KMS-11 (cell line): ENCODE results near the gene AFAP1L2.

ENCODE experiments used
- H2AFZ ChIP-seq: fragments of 200-600 bp; sonication (generic); 2 replicates; pipeline ENCODE4 v1.6.1; 2016; ENCODE audit warnings: antibody characterized with exemption, mixed run types, low read depth
- H3K27ac ChIP-seq: fragments of 200-600 bp; sonication (generic); 2 replicates; pipeline ENCODE4 v1.6.1; 2016; ENCODE audit warnings: mild to moderate bottlenecking, mixed run types
- H3K27me3 ChIP-seq: fragments of 200-600 bp; sonication (generic); 2 replicates; pipeline ENCODE4 v1.6.1; 2017; ENCODE audit warnings: mild to moderate bottlenecking, low read depth, mixed run types, moderate library complexity; ENCODE audit not compliant: insufficient read depth
- H3K36me3 ChIP-seq: fragments of 200-600 bp; sonication (generic); 2 replicates; pipeline ENCODE4 v1.6.1; 2017; ENCODE audit warnings: mild to moderate bottlenecking, mixed run types; ENCODE audit not compliant: insufficient read depth
- H3K4me1 ChIP-seq: fragments of 200-600 bp; sonication (generic); 2 replicates; pipeline ENCODE4 v1.6.1; 2016; ENCODE audit warnings: mild to moderate bottlenecking, low read depth, mixed run types; ENCODE audit not compliant: poor library complexity, severe bottlenecking
- H3K4me2 ChIP-seq: fragments of 200-600 bp; sonication (generic); 2 replicates; pipeline ENCODE4 v1.7.0; 2016; ENCODE audit warnings: mild to moderate bottlenecking, mixed run types
- H3K4me3 ChIP-seq: fragments of 200-600 bp; sonication (generic); IDR thresholded peaks from 2 replicates; pipeline ENCODE4 v1.6.1; 2017; ENCODE audit warnings: low read depth, low read length, mixed read lengths; ENCODE audit not compliant: insufficient read depth
- H3K79me2 ChIP-seq: fragments of 200-600 bp; sonication (generic); 2 replicates; pipeline ENCODE4 v1.6.1; 2016; ENCODE audit warnings: low read depth, mixed run types; ENCODE audit not compliant: insufficient read depth
- H3K9ac ChIP-seq: fragments of 200-600 bp; sonication (generic); 2 replicates; pipeline ENCODE4 v1.6.1; 2016; ENCODE audit warnings: mild to moderate bottlenecking, mixed run types
- H4K20me1 ChIP-seq: fragments of 200-600 bp; sonication (generic); 2 replicates; pipeline ENCODE4 v1.6.1; 2016; ENCODE audit warnings: mild to moderate bottlenecking, mixed run types; ENCODE audit not compliant: insufficient read depth
- TF ChIP-seq, protein P1 (sequence below): fragments of 200-600 bp; sonication (generic); conservative IDR thresholded peaks from 2 replicates; pipeline ENCODE4 v1.6.1; 2017; ENCODE audit warnings: low read depth, mild to moderate bottlenecking, antibody characterized with exemption, low read length, moderate library complexity, mixed read lengths

AFAP1L2 gene

DNA sequence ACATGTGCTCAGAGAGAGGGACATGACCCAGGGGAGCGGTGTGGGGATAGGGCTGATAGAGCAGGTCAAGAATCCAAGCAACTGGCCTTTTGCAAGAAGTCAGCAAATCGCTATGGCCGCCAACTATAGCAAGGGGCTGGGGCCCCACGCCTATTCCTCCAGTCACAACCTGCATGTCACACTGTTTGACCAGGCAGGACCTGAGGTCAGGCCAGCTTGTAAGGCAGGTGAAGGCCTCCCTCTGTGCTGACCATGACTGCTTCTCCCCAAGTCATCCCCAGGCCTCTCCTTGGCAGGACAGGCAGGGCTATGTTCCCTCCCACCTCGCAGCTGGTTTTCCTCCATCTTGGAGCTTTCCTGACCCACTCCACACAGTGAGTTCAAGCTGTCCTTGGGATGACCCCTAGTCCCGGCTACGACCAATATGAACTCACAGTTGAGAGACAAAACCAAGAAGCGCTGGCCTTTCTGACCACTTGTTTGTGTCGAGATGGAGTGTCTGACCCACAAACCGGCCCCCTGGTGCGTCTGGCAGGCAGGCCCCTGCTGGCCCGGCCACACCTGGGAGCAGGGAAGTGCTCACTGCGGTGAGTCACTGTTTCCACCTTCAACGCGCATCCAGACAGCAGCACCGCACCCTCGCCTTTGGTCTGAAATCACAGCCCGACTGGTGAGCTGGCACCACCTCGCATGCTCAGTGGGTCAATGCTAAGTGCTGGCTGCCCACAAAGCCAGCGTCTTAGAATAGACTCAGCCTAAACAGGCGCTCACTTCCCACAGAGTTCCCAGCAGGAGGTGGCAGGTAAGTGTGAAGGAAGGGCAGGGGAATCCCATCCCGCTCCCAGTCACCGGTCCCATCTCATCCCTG is 83.8 kb downstream of the AFAP1L2 start:
- Histone ChIP-seq H4K20me1 (no peaks in the 10 kb centered on the region), H3K9ac (no peak overlapping the region), H3K4me1 (no peaks in the 10 kb centered on the region), H3K27ac (no peak overlapping the region), H2AFZ (no peak overlapping the region), H3K4me2 (no peak overlapping the region), H3K79me2 (no peaks in the 10 kb centered on the region), H3K4me3 (no peak overlapping the region), H3K36me3 (no peaks in the 10 kb centered on the region), H3K27me3 (no peaks in the 10 kb centered on the region)
- TF ChIP-seq, protein P1, sequence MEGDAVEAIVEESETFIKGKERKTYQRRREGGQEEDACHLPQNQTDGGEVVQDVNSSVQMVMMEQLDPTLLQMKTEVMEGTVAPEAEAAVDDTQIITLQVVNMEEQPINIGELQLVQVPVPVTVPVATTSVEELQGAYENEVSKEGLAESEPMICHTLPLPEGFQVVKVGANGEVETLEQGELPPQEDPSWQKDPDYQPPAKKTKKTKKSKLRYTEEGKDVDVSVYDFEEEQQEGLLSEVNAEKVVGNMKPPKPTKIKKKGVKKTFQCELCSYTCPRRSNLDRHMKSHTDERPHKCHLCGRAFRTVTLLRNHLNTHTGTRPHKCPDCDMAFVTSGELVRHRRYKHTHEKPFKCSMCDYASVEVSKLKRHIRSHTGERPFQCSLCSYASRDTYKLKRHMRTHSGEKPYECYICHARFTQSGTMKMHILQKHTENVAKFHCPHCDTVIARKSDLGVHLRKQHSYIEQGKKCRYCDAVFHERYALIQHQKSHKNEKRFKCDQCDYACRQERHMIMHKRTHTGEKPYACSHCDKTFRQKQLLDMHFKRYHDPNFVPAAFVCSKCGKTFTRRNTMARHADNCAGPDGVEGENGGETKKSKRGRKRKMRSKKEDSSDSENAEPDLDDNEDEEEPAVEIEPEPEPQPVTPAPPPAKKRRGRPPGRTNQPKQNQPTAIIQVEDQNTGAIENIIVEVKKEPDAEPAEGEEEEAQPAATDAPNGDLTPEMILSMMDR: no peak

DNA sequence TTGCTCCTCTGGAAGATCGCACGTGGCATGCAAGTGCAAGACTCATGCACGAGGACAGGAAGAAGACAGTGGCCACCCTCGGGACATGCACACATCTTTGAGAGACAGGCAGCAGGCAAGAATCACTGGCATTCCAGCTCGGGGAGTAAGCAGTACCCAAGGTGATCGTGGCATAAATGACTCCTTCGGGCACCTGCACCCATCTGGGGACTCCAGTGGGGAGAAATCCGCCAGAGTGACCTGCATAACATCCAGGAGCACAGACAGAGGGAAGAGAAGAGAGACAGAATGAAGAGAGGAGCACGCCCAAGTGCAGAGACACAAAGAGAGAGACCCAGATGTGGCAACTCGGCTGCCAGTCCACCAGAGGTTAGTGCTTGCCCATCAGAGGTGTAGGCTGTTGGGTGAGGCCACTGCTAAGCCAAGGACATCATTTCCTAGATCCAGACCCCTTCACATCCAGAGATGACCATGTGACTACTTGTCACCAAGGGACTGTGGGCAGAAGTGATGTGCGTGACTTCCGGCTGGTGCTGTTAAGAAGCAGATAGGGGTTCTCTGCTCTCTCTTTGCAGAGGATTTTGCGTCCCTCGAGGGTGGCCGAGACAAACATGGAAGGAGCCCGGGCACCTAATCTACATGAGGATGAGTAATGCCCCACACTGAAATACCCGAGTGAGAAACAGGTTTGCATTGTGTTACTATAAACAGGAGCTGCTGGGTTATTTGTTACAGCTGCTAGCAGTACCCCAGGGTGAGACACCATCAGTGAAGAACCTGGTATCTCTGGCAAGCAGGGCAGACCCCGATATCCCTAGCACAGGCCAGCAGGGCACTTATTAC is 84.7 kb downstream of the AFAP1L2 start:
- Histone ChIP-seq H3K27ac (no peak overlapping the region), H3K4me2 (no peak overlapping the region), H3K79me2 (no peaks in the 10 kb centered on the region), H3K9ac (no peak overlapping the region), H3K4me1 (no peaks in the 10 kb centered on the region), H3K27me3 (no peaks in the 10 kb centered on the region), H3K36me3 (no peaks in the 10 kb centered on the region), H4K20me1 (no peaks in the 10 kb centered on the region), H2AFZ (no peak overlapping the region), H3K4me3 (no peak overlapping the region)
- TF ChIP-seq, protein P1: no peak

DNA sequence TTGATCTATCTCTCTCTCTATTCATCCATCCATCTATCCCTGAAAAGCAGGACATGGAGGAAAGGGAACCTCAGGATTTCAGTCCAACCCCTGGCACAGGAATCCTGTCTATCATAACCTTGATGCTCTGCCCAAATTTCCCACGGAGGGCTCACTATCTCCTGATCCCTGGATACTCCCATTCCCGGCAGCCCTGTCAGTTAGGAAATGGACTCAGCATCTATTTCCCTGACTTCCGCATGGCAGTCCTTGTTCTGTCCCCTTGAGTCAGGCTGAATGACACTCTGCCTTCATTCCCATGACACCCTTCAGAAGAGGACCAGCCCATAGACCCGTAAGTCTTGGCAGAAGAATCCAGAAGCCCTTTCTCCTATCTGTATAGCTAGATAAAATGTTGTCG is 87.6 kb downstream of the AFAP1L2 start:
- TF ChIP-seq, protein P1: no peak
- H3K27ac ChIP-seq: no peak overlapping the region
- H3K4me3 ChIP-seq: no peak overlapping the region
- no peaks in the 10 kb centered on the region for H4K20me1 ChIP-seq
- H3K79me2 ChIP-seq: no peaks in the 10 kb centered on the region
- no peaks in the 10 kb centered on the region for H3K27me3 ChIP-seq
- no peaks in the 10 kb centered on the region for H3K4me1 ChIP-seq
- H3K4me2 ChIP-seq: no peak overlapping the region
- H2AFZ ChIP-seq: no peak overlapping the region
- no peaks in the 10 kb centered on the region for H3K36me3 ChIP-seq
- H3K9ac ChIP-seq: no peak overlapping the region

DNA sequence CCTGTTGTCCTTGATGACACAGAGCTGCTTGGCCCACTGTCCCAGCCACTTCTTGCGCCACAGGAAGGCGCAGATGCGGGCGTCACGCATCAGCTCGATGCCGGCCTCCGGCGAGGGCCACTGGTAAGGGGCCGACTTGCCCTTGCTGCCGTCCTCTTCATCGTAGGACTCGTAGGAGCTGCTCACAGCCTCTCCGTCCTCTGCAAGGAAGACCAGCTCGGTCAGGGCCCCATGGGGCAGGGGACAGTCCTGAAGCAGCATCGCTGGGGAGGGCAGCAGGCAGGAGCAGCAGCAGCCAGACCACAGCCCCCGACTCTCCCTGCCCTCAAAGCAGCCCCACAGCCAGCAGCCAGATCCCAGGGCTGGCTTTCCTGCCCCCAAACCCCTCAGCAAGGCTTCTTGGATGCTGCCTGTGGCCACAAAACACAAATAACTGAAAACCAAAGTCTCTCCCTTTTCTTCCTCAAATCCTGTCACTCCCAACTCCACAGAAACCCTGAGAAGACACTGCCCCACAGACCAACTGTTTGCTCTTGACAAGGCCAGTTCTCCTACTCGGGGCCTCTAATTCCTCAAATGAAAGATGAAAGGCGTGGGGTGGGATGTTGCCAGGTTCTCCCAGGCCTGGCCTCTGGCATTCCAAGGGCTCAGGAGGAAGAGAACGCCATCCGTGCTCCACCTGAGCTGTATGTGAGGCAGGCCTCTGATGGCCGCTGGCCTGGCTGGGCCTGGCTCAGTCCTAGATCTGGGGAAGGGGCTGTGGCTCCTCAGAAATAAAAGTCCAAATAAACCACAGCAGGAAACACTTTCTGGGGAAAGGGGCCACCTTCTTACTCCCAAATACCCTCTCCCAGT is 88.5 kb downstream of the AFAP1L2 start:
- H3K4me2 ChIP-seq: no peak overlapping the region
- H3K9ac ChIP-seq: no peak overlapping the region
- H4K20me1 ChIP-seq: no peaks in the 10 kb centered on the region
- TF ChIP-seq, protein P1: no peak
- no peak overlapping the region for H3K27ac ChIP-seq
- no peaks in the 10 kb centered on the region for H3K79me2 ChIP-seq
- H3K36me3 ChIP-seq: no peaks in the 10 kb centered on the region
- no peaks in the 10 kb centered on the region for H3K27me3 ChIP-seq
- no peak overlapping the region for H3K4me3 ChIP-seq
- H3K4me1 ChIP-seq: no peaks in the 10 kb centered on the region
- no peak overlapping the region for H2AFZ ChIP-seq
